ENCODE results near the gene FRRS1L. TPM values are rescaled to one million over a fixed set of nuclear protein-coding genes. Genes with fewer than 3 reads are reported as not detected.

FRRS1L gene
- total RNA-seq, 1 donor from 2014 or later: 6.7 TPM

- no peaks in the 10 kb centered on the region for H3K9me3 Mint-ChIP-seq (ENCODE audit: unreplicated experiment)
- H3K27me3 Mint-ChIP-seq (ENCODE audit: unreplicated experiment): no peaks in the 10 kb centered on the region
- peak overlapping the region; percentile 18 for H3K4me3 Mint-ChIP-seq (ENCODE audit: unreplicated experiment)
- DNase-seq (ENCODE audit: extremely low spot score, unreplicated experiment): no peak
- peak overlapping the region; percentile 92 for H3K27ac Mint-ChIP-seq (ENCODE audit: unreplicated experiment)
- H3K36me3 Mint-ChIP-seq (ENCODE audit: unreplicated experiment): peaks cover 15% of the 10 kb centered on the region
- no peak for TF ChIP-seq CTCF (IDR thresholded peaks at IDR 0.05)
- peaks cover 65% of the 10 kb centered on the region for H3K4me1 Mint-ChIP-seq (ENCODE audit: unreplicated experiment)
These were observed 68.1 kb downstream of the FRRS1L start for GRCh38 chr9:109098960-109099308.

- no peaks in the 10 kb centered on the region for H3K27me3 Mint-ChIP-seq (ENCODE audit: unreplicated experiment)
These were observed 68.7 kb downstream of the FRRS1L start for GRCh38 chr9:109098171-109098959.

GRCh38 chr9:109097146-109097545 is 69.9 kb downstream of the FRRS1L start:
- Mint-ChIP-seq H3K4me1 (ENCODE audit: unreplicated experiment) (peaks cover 73% of the 10 kb centered on the region), H3K27ac (ENCODE audit: unreplicated experiment) (peak overlapping the region; percentile 92), H3K4me3 (ENCODE audit: unreplicated experiment) (no peak overlapping the region), H3K9me3 (ENCODE audit: unreplicated experiment) (no peaks in the 10 kb centered on the region), H3K36me3 (ENCODE audit: unreplicated experiment) (peaks cover 13% of the 10 kb centered on the region), H3K27me3 (ENCODE audit: unreplicated experiment) (no peaks in the 10 kb centered on the region)
- no peak for TF ChIP-seq CTCF (IDR thresholded peaks at IDR 0.05)
- DNase-seq (ENCODE audit: extremely low spot score, unreplicated experiment): no peak

More at GRCh38 chr9:109098171-109098959, 68.7 kb downstream of the FRRS1L start:
- Mint-ChIP-seq H3K9me3 (ENCODE audit: unreplicated experiment) (no peaks in the 10 kb centered on the region), H3K4me3 (ENCODE audit: unreplicated experiment) (peak overlapping the region; percentile 50), H3K27ac (ENCODE audit: unreplicated experiment) (peak overlapping the region; percentile 92), H3K36me3 (ENCODE audit: unreplicated experiment) (peaks cover 13% of the 10 kb centered on the region), H3K4me1 (ENCODE audit: unreplicated experiment) (peaks cover 69% of the 10 kb centered on the region)
- peak; percentile 59 for TF ChIP-seq CTCF (IDR thresholded peaks at IDR 0.05)
- no peak for DNase-seq (ENCODE audit: extremely low spot score, unreplicated experiment)

- Mint-ChIP-seq H3K27me3 (ENCODE audit: unreplicated experiment) (no peaks in the 10 kb centered on the region), H3K4me3 (ENCODE audit: unreplicated experiment) (no peak overlapping the region), H3K4me1 (ENCODE audit: unreplicated experiment) (peaks cover 63% of the 10 kb centered on the region), H3K36me3 (ENCODE audit: unreplicated experiment) (peaks cover 21% of the 10 kb centered on the region), H3K27ac (ENCODE audit: unreplicated experiment) (peak overlapping the region; percentile 2), H3K9me3 (ENCODE audit: unreplicated experiment) (no peaks in the 10 kb centered on the region)
- no peak for DNase-seq (ENCODE audit: extremely low spot score, unreplicated experiment)
- TF ChIP-seq CTCF (IDR thresholded peaks at IDR 0.05): no peak
These were observed 71.7 kb downstream of the FRRS1L start for GRCh38 chr9:109095321-109095720.

- Mint-ChIP-seq H3K27ac (ENCODE audit: unreplicated experiment) (no peak overlapping the region), H3K4me1 (ENCODE audit: unreplicated experiment) (peaks cover 59% of the 10 kb centered on the region), H3K4me3 (ENCODE audit: unreplicated experiment) (no peak overlapping the region), H3K36me3 (ENCODE audit: unreplicated experiment) (peaks cover 25% of the 10 kb centered on the region), H3K9me3 (ENCODE audit: unreplicated experiment) (no peaks in the 10 kb centered on the region), H3K27me3 (ENCODE audit: unreplicated experiment) (no peaks in the 10 kb centered on the region)
- TF ChIP-seq CTCF (IDR thresholded peaks at IDR 0.05): no peak
- no peak for DNase-seq (ENCODE audit: extremely low spot score, unreplicated experiment)
These were observed 72.8 kb downstream of the FRRS1L start for GRCh38 chr9:109094268-109094667.
